ENCODE results near the gene NOL8.

The NOL8 gene

DNA sequence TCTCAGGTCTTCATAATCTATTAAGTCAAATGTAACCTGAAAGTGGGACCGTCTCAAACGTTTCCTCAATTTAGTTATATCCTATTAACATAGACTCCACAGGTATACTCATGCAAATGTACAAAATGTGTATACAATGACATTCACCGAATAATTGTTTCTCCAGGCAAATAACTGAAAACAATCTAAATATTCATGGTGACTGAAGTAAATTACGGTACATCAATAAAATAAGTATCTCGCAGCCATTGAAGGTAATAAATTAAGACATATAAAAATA lies 32.1 kb downstream of the NOL8 start:
- H3K4me3 ChIP-seq (ENCODE audit: control insufficient read depth, low read depth, low read length), result peak overlapping the region; percentile 96
- TF ChIP-seq, protein P1, sequence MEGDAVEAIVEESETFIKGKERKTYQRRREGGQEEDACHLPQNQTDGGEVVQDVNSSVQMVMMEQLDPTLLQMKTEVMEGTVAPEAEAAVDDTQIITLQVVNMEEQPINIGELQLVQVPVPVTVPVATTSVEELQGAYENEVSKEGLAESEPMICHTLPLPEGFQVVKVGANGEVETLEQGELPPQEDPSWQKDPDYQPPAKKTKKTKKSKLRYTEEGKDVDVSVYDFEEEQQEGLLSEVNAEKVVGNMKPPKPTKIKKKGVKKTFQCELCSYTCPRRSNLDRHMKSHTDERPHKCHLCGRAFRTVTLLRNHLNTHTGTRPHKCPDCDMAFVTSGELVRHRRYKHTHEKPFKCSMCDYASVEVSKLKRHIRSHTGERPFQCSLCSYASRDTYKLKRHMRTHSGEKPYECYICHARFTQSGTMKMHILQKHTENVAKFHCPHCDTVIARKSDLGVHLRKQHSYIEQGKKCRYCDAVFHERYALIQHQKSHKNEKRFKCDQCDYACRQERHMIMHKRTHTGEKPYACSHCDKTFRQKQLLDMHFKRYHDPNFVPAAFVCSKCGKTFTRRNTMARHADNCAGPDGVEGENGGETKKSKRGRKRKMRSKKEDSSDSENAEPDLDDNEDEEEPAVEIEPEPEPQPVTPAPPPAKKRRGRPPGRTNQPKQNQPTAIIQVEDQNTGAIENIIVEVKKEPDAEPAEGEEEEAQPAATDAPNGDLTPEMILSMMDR (conservative IDR thresholded peaks at IDR 0.05; ENCODE audit: control insufficient read depth, insufficient read depth, low read depth, low read length), result no peak
- no peak for DNase-seq (ENCODE audit: low read depth)

- H3K4me3 ChIP-seq (ENCODE audit: control insufficient read depth, low read depth, low read length), result peak overlapping the region; percentile 96
- peak; percentile 44 for DNase-seq (ENCODE audit: low read depth)
- TF ChIP-seq, protein P1 (conservative IDR thresholded peaks at IDR 0.05; ENCODE audit: control insufficient read depth, insufficient read depth, low read depth, low read length), result no peak
Measured at GRCh38 chr9:92292338-92293074, 32.6 kb downstream of the NOL8 start.

- peak overlapping the region; percentile 96 for H3K4me3 ChIP-seq (ENCODE audit: control insufficient read depth, low read depth, low read length)
- no peak for DNase-seq (ENCODE audit: low read depth)
- TF ChIP-seq, protein P1 (conservative IDR thresholded peaks at IDR 0.05; ENCODE audit: control insufficient read depth, insufficient read depth, low read depth, low read length), result no peak
Measured at GRCh38 chr9:92291577-92291976, 33.6 kb downstream of the NOL8 start.

DNA sequence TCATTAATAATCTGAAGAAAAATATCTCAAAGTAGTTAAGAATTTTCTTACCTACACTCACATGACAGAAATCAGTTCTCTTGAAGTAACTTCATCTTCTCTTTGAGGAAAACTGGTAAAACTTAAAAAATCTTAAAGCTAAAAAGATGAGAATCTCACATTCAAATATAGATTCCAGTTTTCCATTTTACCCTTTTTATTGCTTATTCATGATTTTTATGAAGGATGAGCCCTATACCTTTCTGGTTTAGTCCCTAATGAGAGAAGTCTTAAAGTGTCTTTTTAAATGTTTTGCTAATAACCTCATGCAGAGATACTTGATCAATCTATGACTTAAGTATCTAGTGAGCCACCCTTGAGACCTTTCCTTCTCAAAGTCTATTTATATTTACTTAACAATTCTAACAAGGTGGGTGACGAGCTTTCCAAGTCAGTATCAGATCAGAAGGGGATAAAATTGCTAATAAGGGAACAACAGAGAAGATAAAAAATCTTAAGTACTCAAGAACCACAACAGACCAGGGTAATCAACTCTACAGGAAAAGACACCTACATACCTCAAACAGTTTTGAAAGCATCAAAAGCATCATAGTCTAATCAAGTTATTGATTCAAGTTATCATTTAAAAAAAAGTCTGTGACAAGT lies 34.2 kb downstream of the NOL8 start:
- H3K4me3 ChIP-seq (ENCODE audit: control insufficient read depth, low read depth, low read length), result no peak overlapping the region
- DNase-seq (ENCODE audit: low read depth), result no peak
- TF ChIP-seq, protein P1 (conservative IDR thresholded peaks at IDR 0.05; ENCODE audit: control insufficient read depth, insufficient read depth, low read depth, low read length), result no peak

DNA sequence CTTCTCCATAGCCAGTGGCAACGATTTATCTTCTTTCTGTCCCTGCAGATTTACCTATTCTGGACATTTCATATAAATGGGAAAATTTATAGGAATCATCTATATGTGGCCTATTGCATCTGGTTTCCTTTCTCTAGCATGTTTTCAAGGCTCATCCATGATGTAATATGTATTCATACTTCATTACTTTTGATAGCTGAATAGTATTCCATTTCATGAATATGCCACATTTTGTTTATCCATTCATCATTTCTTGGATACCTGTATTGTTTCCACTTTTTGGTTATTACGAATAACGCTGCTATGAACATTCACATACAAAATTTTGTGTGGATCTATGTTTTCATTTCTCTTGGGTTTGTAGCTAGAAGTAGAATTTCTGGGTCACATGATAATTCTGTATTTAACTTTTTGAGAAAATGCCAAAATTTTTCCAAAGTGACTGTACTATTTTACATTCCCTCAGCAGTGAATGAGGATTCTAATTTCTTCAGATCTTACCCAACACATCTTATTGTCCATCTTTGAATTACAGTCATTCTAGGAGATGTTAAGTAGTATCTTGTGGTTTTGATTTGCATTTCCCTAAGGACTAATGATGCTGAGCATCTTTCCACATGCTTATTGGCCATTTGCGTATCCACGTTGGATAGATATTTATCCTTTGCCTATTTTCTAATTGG lies 35.3 kb downstream of the NOL8 start:
- no peak overlapping the region for H3K4me3 ChIP-seq (ENCODE audit: control insufficient read depth, low read depth, low read length)
- DNase-seq (ENCODE audit: low read depth), result peak; percentile 72
- TF ChIP-seq, protein P1 (conservative IDR thresholded peaks at IDR 0.05; ENCODE audit: control insufficient read depth, insufficient read depth, low read depth, low read length), result no peak

GRCh38 chr9:92279302-92279701 lies 45.8 kb downstream of the NOL8 start:
- no peak overlapping the region for H3K4me3 ChIP-seq (ENCODE audit: control insufficient read depth, low read depth, low read length)
- TF ChIP-seq, protein P1 (conservative IDR thresholded peaks at IDR 0.05; ENCODE audit: control insufficient read depth, insufficient read depth, low read depth, low read length), result no peak
- DNase-seq (ENCODE audit: low read depth), result no peak

Data from fibroblast of mammary gland (primary cell).